ENCODE results near the gene LRIT3.

DNA sequence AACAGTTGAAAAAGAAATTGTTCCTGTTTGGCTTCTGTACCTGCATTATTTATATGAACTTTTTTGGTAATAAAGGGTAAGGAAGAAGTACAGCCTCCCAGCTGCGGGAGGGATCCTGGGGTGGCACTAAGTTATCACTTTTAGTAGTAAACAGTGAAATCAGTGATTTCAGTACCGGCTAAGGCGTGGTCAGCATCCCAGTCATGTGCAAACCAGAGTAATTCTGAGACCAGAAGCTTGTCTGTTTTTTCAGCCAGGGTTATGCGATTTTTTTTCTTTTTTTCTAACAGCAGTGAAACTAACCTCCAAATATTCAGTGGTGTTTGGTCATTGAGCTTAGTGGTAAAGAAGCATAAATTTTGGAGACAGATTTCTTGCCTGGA is 68.1 kb downstream of the LRIT3 start:
- TF ChIP-seq, protein P1, sequence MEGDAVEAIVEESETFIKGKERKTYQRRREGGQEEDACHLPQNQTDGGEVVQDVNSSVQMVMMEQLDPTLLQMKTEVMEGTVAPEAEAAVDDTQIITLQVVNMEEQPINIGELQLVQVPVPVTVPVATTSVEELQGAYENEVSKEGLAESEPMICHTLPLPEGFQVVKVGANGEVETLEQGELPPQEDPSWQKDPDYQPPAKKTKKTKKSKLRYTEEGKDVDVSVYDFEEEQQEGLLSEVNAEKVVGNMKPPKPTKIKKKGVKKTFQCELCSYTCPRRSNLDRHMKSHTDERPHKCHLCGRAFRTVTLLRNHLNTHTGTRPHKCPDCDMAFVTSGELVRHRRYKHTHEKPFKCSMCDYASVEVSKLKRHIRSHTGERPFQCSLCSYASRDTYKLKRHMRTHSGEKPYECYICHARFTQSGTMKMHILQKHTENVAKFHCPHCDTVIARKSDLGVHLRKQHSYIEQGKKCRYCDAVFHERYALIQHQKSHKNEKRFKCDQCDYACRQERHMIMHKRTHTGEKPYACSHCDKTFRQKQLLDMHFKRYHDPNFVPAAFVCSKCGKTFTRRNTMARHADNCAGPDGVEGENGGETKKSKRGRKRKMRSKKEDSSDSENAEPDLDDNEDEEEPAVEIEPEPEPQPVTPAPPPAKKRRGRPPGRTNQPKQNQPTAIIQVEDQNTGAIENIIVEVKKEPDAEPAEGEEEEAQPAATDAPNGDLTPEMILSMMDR (IDR thresholded peaks at IDR 0.05; ENCODE audit: extremely low read depth in 1 of 2, insufficient read depth in 1 of 2, low read depth in 1 of 2, low read length in 2 of 2), result no peak
- TF ChIP-seq POLR2A (IDR thresholded peaks at IDR 0.05; ENCODE audit: low read depth, low read length) (no peak), EZH2 (IDR thresholded peaks at IDR 0.05; ENCODE audit: borderline replicate concordance, low read depth, low read length, severe bottlenecking) (no peak), MYC (IDR thresholded peaks at IDR 0.05; ENCODE audit: low read depth, low read length) (no peak), POLR2AphosphoS5 (IDR thresholded peaks at IDR 0.05; ENCODE audit: insufficient read depth, low read depth, low read length) (no peak), JUN (IDR thresholded peaks at IDR 0.05; ENCODE audit: borderline replicate concordance, insufficient read depth, insufficient read length, low read depth) (no peak), GATA2 (IDR thresholded peaks at IDR 0.05; ENCODE audit: insufficient read depth, insufficient read length, low read depth, low read length) (no peak), FOS (IDR thresholded peaks at IDR 0.05; ENCODE audit: borderline replicate concordance, insufficient read depth, low read length) (no peak)
- TF ChIP-seq, protein P2, sequence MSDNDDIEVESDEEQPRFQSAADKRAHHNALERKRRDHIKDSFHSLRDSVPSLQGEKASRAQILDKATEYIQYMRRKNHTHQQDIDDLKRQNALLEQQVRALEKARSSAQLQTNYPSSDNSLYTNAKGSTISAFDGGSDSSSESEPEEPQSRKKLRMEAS (IDR thresholded peaks at IDR 0.05; ENCODE audit: insufficient read depth, insufficient read length), result no peak
